Endothelial cell of umbilical vein (primary cell): Measurements from ENCODE around the gene RIC8B. TPM values are rescaled to one million over a fixed set of nuclear protein-coding genes. Genes with fewer than 3 reads are reported as not detected.

Experiments used
- BruUV-seq: library from RNA; stranded (reverse); fragments of 400-500 nt; replicated peaks from 2 replicates; lab custom pipeline; 2021; lab: Mats Ljungman, UMichigan
- CTCF ChIA-PET: fragments of 300-600, 350-600 bp; sonication (Branson Sonifier 250); formaldehyde crosslinking; loops from one replicate; lab custom pipeline; 2021; ENCODE audit warnings: antibody characterized with exemption, inconsistent platforms; lab: Charles Lee
- POLR2A ChIA-PET: fragments of 300-600, 350-600 bp; sonication (Branson Sonifier 250); formaldehyde crosslinking; loops from one replicate; lab custom pipeline; 2021; ENCODE audit warnings: antibody characterized with exemption, inconsistent platforms; lab: Charles Lee
- DNase-seq: peaks from one replicate; pipeline ENCODE4 v3.0.0-alpha.2; 2011; ENCODE audit warnings: low read depth, low spot score
- FAIRE-seq: peaks from 2 replicates; lab custom pipeline; 2011; peaks lifted over from hg19 to GRCh38; lab: Jason Lieb, UNC
- H2AFZ ChIP-seq: 2 replicates; pipeline ENCODE4 v1.6.0; 2012; ENCODE audit warnings: low read depth, low read length, control low read depth, inconsistent platforms
- H3K27ac ChIP-seq: 2 replicates; pipeline ENCODE4 v1.5.1; 2011; ENCODE audit warnings: low read depth, mild to moderate bottlenecking, control low read depth, low read length, moderate library complexity; ENCODE audit not compliant: insufficient read depth
- H3K27me3 ChIP-seq, 2 experiments: 2 replicates each; pipeline versions ENCODE4 v1.6.0 to v1.6.1; 2011; ENCODE audit warnings: low read length in 2 of 2, mixed read lengths in 1 of 2; ENCODE audit not compliant: control insufficient read depth in 2 of 2, insufficient read depth in 2 of 2
- H3K36me3 ChIP-seq, 2 experiments: 2 replicates in 1 of 2; 3 replicates in 1 of 2; pipeline ENCODE4 v1.5.1; 2011; ENCODE audit warnings: low read length in 2 of 2, mild to moderate bottlenecking in 1 of 2, moderate library complexity in 1 of 2; ENCODE audit not compliant: control insufficient read depth in 2 of 2, insufficient read depth in 2 of 2; ENCODE audit errors: extremely low read depth in 1 of 2
- H3K4me1 ChIP-seq: 3 replicates; pipeline ENCODE4 v1.5.1; 2011; ENCODE audit warnings: mild to moderate bottlenecking, low read length; ENCODE audit not compliant: control insufficient read depth, insufficient read depth; ENCODE audit errors: extremely low read depth
- H3K4me2 ChIP-seq: 2 replicates; pipeline ENCODE4 v1.6.1; 2011; ENCODE audit warnings: low read length, control low read depth, mixed read lengths; ENCODE audit not compliant: insufficient read depth
- H3K4me3 ChIP-seq, 3 experiments: fragments of 200-600 bp in 1 of 3; sonication (generic), shearing (Covaris generic) in 1 of 3; replicated peaks in 1 of 3; 2 replicates each; pipeline ENCODE4 v1.5.1; 2011 to 2016; ENCODE audit warnings: control low read depth in 3 of 3, low read length in 3 of 3, mild to moderate bottlenecking in 2 of 3, inconsistent platforms in 1 of 3, low read depth in 1 of 3, moderate library complexity in 1 of 3; ENCODE audit not compliant: insufficient read depth in 1 of 3
- H3K79me2 ChIP-seq: 2 replicates; pipeline ENCODE4 v1.6.0; 2012; ENCODE audit warnings: low read length, inconsistent platforms; ENCODE audit not compliant: control insufficient read depth, insufficient read depth
- H3K9ac ChIP-seq: replicated peaks from 2 replicates; pipeline ENCODE3; 2011; ENCODE audit warnings: low read length, control low read depth; ENCODE audit not compliant: insufficient read depth; ENCODE audit errors: extremely low read depth
- H3K9me1 ChIP-seq: replicated peaks from 3 replicates; pipeline ENCODE4 v1.6.0; 2011; ENCODE audit warnings: mild to moderate bottlenecking, low read length; ENCODE audit not compliant: control insufficient read depth, insufficient read depth; ENCODE audit errors: extremely low read depth
- H3K9me3 ChIP-seq: replicated peaks from 2 replicates; pipeline ENCODE4 v1.5.1; 2012; ENCODE audit warnings: low read length, inconsistent platforms; ENCODE audit not compliant: control insufficient read depth, insufficient read depth
- H4K20me1 ChIP-seq: replicated peaks from 2 replicates; pipeline ENCODE3; 2011; ENCODE audit warnings: mild to moderate bottlenecking, low read length; ENCODE audit not compliant: control insufficient read depth, insufficient read depth; ENCODE audit errors: extremely low read depth
- EZH2 ChIP-seq: IDR thresholded peaks from 2 replicates; pipeline ENCODE4 v1.6.1; 2012; ENCODE audit warnings: borderline replicate concordance, low read depth, mild to moderate bottlenecking, moderate library complexity, low read length, inconsistent platforms; ENCODE audit not compliant: severe bottlenecking
- FOS ChIP-seq: IDR thresholded peaks from 2 replicates; pipeline ENCODE4 v1.6.1; 2011; ENCODE audit warnings: mild to moderate bottlenecking, low read length, moderate library complexity, borderline replicate concordance; ENCODE audit not compliant: insufficient read depth
- GATA2 ChIP-seq: IDR thresholded peaks from 2 replicates; pipeline ENCODE4 v1.7.0; 2011; ENCODE audit warnings: low read depth, mild to moderate bottlenecking, moderate library complexity, mixed read lengths, low read length; ENCODE audit not compliant: insufficient read length, insufficient read depth
- JUN ChIP-seq: IDR thresholded peaks from 2 replicates; pipeline ENCODE4 v1.6.1; 2011; ENCODE audit warnings: borderline replicate concordance, low read depth; ENCODE audit not compliant: insufficient read length, insufficient read depth
- MYC ChIP-seq: IDR thresholded peaks from one replicate; pipeline ENCODE4 v1.6.1; 2011; ENCODE audit warnings: mild to moderate bottlenecking, low read depth, low read length
- POLR2A ChIP-seq: IDR thresholded peaks from 2 replicates; pipeline ENCODE4 v1.6.1; 2012; ENCODE audit warnings: low read depth, mild to moderate bottlenecking, control low read depth, low read length
- POLR2AphosphoS5 ChIP-seq: IDR thresholded peaks from 2 replicates; pipeline ENCODE4 v1.6.1; 2012; ENCODE audit warnings: low read depth, mild to moderate bottlenecking, control low read depth, low read length, moderate library complexity; ENCODE audit not compliant: insufficient read depth
- dilution Hi-C: fragments of 300-500 bp; cut with MboI; formaldehyde crosslinking; loops from one replicate; pipeline ENCODE4 v1.15.0; 2019; ENCODE audit warnings: low sequenced_read_pairs; ENCODE audit not compliant: extremely low pct_ligation_motif_present
- intact Hi-C: fragments of 100-400 bp; cut with micrococcal nuclease; formaldehyde crosslinking; loops from one replicate; pipeline ENCODE4 v1.10.0; 2022
- polyA plus RNA-seq, 4 experiments: library from polyadenylated mRNA; depleted of rRNA in 3 of 4; stranded (reverse) in 3 of 4; unstranded in 1 of 4; fragments of >200 nt; gene quantifications; 2 replicates each; pipeline versions ENCODE4 v1.2.1 to v1.2.3, GENCODE V29; 2011 to 2012; ENCODE audit warnings: missing spikeins in 1 of 4
- total RNA-seq: library from RNA; stranded (reverse); gene quantifications from 2 replicates; pipeline ENCODE4 v1.2.3, GENCODE V29; 2021
- TF ChIP-seq, protein P1 (sequence below): IDR thresholded peaks from 2 replicates; pipeline ENCODE4 v1.6.1; 2011; ENCODE audit not compliant: insufficient read depth, insufficient read length
- TF ChIP-seq, protein P2 (sequence below), 2 donors: IDR thresholded peaks; 1 replicate in 1 of 2; 2 replicates in 1 of 2; pipeline ENCODE4 v1.5.1; 2011; ENCODE audit warnings: low read length in 2 of 2, mild to moderate bottlenecking in 2 of 2, moderate library complexity in 2 of 2, control low read depth in 1 of 2, inconsistent platforms in 1 of 2, low read depth in 1 of 2; ENCODE audit not compliant: insufficient read depth in 1 of 2; ENCODE audit errors: extremely low read depth in 1 of 2

The RIC8B gene
- total and polyA plus RNA-seq, 2 donors (not counting 3 experiments of a cell fraction or from before 2014, with no cell fraction given): 4.1 to 13.7 TPM

DNA sequence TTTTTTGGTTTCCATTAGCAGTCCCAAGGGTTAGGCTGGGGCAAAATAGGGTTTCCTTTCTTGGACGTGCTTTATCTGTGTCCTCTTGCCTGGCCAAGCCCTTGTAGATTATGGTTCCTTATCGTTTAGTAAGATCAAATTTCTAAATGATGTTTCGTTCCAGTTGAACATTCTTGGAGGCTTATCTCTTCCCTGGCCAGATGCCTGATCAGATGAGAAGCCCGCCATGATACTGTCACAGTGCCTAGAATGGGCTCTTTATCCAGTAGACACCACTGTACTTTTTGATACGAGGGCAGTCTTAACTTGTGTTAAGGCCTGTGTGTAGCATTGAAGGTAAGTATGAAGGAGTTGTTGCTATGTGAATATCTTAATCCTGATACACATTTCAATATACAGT, 105.1 kb downstream of the RIC8B start:
- Histone ChIP-seq H3K9me1 (no peaks in the 10 kb centered on the region), H3K79me2 (no peaks in the 10 kb centered on the region), H3K27ac (no peak overlapping the region), H3K4me2 (no peak overlapping the region), H3K4me1 (no peaks in the 10 kb centered on the region), H4K20me1 (no peaks in the 10 kb centered on the region), H3K9ac (no peak overlapping the region), H3K9me3 (no peaks in the 10 kb centered on the region), H2AFZ (no peak overlapping the region), H3K36me3 (peaks cover 0 to 4% of the 10 kb centered on the region in 2 experiments), H3K4me3 (no peak overlapping the region), H3K27me3 (no peaks in the 10 kb centered on the region)
- FAIRE-seq (no peak), DNase-seq (no peak)
- dilution Hi-C loops (no loop called here), intact Hi-C loops (no loop called here)
- CTCF ChIA-PET: interaction anchor here (1.6 kb wide), 1 partner anchor 8 kb away, joined by 4 read pairs; no protein-coding TSS in a partner anchor
- POLR2A ChIA-PET: no interaction called here
- BruUV-seq: no TSS peak
- TF ChIP-seq JUN (no peak), POLR2AphosphoS5 (no peak), POLR2A (no peak), FOS (no peak), MYC (no peak), EZH2 (no peak), GATA2 (no peak)
- TF ChIP-seq, protein P1, sequence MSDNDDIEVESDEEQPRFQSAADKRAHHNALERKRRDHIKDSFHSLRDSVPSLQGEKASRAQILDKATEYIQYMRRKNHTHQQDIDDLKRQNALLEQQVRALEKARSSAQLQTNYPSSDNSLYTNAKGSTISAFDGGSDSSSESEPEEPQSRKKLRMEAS: no peak
- TF ChIP-seq, protein P2, sequence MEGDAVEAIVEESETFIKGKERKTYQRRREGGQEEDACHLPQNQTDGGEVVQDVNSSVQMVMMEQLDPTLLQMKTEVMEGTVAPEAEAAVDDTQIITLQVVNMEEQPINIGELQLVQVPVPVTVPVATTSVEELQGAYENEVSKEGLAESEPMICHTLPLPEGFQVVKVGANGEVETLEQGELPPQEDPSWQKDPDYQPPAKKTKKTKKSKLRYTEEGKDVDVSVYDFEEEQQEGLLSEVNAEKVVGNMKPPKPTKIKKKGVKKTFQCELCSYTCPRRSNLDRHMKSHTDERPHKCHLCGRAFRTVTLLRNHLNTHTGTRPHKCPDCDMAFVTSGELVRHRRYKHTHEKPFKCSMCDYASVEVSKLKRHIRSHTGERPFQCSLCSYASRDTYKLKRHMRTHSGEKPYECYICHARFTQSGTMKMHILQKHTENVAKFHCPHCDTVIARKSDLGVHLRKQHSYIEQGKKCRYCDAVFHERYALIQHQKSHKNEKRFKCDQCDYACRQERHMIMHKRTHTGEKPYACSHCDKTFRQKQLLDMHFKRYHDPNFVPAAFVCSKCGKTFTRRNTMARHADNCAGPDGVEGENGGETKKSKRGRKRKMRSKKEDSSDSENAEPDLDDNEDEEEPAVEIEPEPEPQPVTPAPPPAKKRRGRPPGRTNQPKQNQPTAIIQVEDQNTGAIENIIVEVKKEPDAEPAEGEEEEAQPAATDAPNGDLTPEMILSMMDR (IDR thresholded peaks at IDR 0.05; ENCODE audit: extremely low read depth in 1 of 2, insufficient read depth in 1 of 2, low read depth in 1 of 2, low read length in 2 of 2): no peak
